Choroid plexus epithelial cell (primary cell): ENCODE data around the gene USP37.

Source experiments
- DNase-seq: peaks from one replicate; pipeline ENCODE4 v3.0.0-alpha.2; 2010; ENCODE audit warnings: low read depth
- H3K4me3 ChIP-seq: 2 replicates; pipeline ENCODE4 v1.5.1; 2011; ENCODE audit warnings: low read depth, mild to moderate bottlenecking, control low read depth, low read length, moderate library complexity
- TF ChIP-seq, protein P1 (sequence below): conservative IDR thresholded peaks from 2 replicates; pipeline ENCODE4 v1.5.1; 2011; ENCODE audit warnings: low read depth, mild to moderate bottlenecking, control low read depth, inconsistent platforms, low read length, moderate library complexity

The USP37 gene

DNA sequence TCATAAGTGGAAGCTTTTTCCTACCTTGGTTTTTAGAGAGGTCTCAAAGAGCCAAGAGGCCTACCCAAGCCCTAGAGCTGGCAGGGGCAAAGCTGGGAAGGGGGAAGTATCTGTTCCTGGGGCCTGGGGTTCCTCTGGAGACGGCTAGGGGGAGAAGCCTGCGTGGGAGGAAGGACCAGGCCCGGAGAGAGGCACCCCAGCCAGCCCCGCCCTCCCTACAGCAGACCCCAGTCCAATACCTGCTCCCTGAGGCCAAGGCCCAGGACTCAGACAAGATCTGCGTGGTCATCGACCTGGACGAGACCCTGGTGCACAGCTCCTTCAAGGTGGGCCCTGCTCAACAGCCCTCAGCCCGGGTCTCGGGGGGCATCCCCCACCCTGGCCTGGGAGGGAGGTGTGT lies 166.3 kb downstream of the USP37 start:
- TF ChIP-seq, protein P1, sequence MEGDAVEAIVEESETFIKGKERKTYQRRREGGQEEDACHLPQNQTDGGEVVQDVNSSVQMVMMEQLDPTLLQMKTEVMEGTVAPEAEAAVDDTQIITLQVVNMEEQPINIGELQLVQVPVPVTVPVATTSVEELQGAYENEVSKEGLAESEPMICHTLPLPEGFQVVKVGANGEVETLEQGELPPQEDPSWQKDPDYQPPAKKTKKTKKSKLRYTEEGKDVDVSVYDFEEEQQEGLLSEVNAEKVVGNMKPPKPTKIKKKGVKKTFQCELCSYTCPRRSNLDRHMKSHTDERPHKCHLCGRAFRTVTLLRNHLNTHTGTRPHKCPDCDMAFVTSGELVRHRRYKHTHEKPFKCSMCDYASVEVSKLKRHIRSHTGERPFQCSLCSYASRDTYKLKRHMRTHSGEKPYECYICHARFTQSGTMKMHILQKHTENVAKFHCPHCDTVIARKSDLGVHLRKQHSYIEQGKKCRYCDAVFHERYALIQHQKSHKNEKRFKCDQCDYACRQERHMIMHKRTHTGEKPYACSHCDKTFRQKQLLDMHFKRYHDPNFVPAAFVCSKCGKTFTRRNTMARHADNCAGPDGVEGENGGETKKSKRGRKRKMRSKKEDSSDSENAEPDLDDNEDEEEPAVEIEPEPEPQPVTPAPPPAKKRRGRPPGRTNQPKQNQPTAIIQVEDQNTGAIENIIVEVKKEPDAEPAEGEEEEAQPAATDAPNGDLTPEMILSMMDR, result no peak
- peak overlapping the region; percentile 82 for H3K4me3 ChIP-seq
- DNase-seq, result no peak

DNA sequence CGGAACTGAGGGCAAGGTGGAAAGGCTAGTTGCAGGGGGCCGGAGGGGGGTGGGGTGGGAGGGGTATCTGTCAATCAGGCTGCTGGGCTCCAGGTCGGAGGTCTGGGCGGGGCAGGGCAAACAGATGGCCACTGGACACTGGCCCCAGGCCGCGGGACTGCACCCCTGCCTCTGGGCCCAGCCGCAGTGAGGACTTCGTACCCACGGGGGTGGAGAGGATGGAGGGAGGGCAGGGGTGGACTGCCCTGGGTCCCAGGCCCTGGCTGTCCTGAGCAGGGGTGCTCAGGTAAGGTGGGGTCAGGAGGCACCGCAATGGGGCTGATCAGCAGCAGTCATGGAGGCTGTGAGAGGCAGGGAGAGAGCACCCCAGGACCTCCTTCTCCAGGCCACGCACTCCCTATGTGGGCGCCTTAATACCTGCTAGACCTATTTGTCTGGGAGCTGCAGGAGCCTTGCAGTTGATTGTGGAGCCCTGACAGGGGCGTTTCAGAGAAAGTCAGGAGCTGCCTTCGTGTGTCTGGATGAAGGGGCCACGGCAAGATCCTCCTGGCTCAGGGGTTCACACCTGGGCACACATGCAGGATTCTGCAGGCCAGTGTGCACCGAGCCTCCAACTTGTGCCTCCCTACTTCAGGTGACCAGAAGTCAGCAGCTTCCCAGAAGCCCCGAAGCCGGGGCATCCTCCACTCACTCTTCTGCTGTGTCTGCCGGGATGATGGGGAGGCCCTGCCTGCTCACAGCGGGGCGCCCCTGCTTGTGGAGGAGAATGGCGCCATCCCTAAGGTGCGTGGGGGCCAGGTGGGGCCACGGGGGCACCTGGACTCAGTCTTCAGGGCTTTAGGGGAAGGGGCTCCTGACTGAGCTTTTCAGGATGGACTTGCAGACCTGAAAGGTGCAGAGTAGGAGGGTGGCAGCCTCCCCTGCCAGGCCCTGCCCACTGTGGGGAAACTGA lies 166.9 kb downstream of the USP37 start:
- peak overlapping the region; percentile 82 for H3K4me3 ChIP-seq
- no peak for DNase-seq
- TF ChIP-seq, protein P1, result no peak
